GM23248 (cell line): ENCODE measurements around the gene CDH4.

Source experiments
- EZH2 ChIP-seq: fragments of 200-600 bp; sonication (generic); IDR thresholded peaks from 2 replicates; pipeline ENCODE4 v1.6.1; 2018; ENCODE audit warnings: antibody characterized with exemption, mild to moderate bottlenecking; ENCODE audit not compliant: insufficient read depth, poor library complexity, severe bottlenecking
- EZH2phosphoT487 ChIP-seq: fragments of 200-600 bp; sonication (generic); IDR thresholded peaks from 2 replicates; pipeline ENCODE4 v1.6.1; 2018; ENCODE audit warnings: antibody characterized with exemption, moderate library complexity, mild to moderate bottlenecking, low read depth; ENCODE audit not compliant: insufficient read depth

DNA sequence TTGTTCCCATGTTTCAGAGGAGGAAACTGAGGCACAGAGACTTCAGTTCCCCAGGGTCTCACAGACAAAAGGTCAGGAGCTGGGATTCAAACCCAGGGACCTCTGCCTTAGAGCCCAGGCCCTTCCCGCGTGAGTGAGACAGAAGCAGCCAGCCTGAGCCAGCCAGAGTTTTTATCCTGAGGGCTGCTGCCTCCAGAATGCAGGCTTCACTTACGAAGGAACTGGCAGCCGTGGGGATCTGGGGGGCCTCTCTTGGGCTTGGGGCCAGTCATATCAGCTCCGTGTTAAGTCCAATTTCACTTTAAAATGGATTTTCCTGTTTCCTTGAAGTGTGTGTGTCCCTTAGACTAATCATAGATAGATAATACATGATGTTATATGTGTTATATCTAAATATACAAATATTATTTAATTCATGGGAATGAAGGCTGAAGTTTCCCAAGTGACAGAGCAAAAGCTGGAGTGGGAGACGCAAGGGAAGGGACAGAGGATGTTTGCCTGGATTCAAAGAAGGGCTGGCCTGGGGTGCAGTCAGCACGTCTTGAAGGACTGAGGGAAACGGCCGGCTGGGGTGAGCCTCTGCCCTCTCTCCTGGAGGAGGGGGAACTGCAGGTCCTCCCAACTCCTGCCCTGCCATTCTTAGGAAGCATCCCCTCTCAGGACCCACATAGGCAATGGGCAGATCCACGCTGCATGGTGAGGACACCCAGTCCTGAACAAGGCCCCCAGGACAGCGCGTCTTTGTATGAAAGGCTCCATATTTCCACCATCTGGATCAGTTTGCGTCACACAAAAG lies 320.1 kb downstream of the CDH4 start:
- TF ChIP-seq EZH2, result no peak
- TF ChIP-seq EZH2phosphoT487, result no peak
